HG03469 (cell line): Measurements from ENCODE around the gene DDX42.
"Not testable (repeated sequence)": the region's sequence is repeated elsewhere in the genome, so short reads cannot be mapped to it uniquely, and the experiment has no call there.

Experiments
- ATAC-seq: cut with Tn5 transposase; IDR thresholded peaks from one replicate; pipeline ENCODE4 v1.9.1; 2021; ENCODE audit warnings: mild to moderate bottlenecking, moderate library complexity, moderate number of reproducible peaks; ENCODE audit not compliant: unreplicated experiment

DDX42 gene

DNA sequence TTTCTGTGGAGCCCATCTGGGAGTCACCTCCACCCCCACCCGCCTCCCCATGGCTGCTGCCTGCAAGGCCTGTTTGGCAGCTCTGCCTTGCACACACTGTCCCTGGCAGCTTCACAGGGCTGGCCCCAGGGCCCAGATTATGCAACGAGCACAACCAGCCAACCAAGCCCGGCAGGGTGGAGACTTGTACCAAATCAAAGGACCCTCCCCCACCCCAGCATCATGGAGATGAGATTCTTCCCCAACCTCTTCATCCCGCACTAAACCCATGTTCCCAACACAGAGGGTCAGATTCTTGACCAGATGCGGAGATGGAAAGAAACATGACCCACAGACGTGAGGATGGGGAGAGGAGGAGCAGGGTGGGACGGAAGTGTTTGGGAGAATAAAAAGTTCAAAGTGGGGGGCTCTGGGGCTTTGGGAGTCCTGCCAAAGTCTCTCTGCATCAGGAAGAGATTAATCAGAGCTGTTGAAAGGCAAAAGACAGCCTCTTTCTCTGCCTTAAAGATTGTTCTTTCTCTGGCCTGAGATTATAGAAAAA is 64.7 kb downstream of the DDX42 start:
- no peak for ATAC-seq

GRCh38 chr17:63840591-63841349 is 66.8 kb downstream of the DDX42 start:
- no peak for ATAC-seq

- ATAC-seq, result no peak
These were observed 67.6 kb downstream of the DDX42 start for GRCh38 chr17:63841350-63842172.

- peak; percentile 11 for ATAC-seq
These were observed 68.2 kb downstream of the DDX42 start for GRCh38 chr17:63842173-63842539.

DNA sequence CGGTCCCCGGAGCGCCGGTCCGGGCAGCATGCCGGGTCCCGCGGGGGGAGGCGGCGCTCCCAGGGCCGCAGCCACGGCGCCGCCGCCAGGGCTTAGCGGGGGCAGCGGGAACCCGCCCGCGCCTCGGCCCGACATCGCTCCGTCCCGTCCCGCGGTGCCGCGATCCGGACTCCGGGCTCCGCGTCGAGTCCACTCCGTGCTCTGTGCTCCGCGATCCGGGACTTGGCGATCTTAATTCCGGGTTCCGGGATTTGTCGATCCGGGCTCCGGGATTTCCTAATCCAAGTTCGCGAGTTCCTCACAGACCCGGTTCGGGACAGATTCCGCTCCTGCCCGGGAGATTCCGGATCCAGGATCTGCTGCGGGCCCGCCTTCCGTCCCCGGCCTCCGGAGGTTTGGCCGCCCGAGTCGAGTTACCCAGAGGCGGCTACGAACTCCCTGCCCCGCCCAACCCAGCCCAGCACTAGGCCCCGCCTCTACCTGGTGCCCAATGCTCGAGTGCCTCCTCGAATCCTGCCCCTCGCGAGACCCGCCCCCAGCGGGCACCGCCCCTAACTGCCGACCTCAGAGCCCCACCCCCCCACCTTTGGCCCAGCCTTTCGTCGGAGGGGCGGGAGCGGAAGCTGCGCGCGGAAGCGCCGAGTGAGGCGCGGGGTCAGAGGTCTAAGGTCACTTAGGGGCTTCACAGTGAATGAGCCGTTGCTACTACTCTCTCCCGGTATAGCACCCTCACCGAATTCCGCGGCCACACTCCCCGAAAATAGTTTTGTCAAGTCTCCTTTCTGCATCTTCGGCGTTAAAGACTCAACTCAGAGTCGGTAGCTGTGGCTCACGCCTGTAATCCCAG is 68.8 kb downstream of the DDX42 start, which contains the start of gene SMARCD2:
Gene SMARCD2 (minus strand): TSS at position 146 of the 847 bp plus-strand sequence. CDS start 11 bp downstream, at position 135.
- ATAC-seq, result peak; percentile 51

DNA sequence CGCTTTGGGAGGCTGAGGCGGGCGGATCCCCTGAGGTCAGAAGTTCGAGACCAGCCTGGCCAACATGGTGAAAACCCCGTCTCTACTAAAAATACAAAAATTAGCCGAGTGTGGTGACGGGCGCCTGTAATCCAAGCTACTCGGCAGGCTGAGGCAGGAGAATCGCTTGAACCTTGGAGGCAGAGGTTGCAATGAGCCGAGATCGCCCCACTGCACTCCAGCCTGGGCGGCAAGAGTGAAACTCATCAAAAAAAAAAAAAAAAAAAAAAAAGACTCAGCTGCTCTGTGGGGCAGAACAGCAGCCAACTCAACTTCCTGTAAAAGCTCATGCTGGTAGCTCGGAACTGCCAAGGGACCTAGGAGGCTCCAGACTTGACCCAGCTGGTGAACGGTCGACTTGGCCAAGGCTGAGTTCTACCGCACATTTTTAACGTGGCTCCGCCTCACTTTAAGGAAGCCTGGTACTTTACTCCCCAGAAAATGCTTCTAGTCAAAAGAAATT is 69.5 kb downstream of the DDX42 start:
- not testable (repeated sequence) for ATAC-seq

DNA sequence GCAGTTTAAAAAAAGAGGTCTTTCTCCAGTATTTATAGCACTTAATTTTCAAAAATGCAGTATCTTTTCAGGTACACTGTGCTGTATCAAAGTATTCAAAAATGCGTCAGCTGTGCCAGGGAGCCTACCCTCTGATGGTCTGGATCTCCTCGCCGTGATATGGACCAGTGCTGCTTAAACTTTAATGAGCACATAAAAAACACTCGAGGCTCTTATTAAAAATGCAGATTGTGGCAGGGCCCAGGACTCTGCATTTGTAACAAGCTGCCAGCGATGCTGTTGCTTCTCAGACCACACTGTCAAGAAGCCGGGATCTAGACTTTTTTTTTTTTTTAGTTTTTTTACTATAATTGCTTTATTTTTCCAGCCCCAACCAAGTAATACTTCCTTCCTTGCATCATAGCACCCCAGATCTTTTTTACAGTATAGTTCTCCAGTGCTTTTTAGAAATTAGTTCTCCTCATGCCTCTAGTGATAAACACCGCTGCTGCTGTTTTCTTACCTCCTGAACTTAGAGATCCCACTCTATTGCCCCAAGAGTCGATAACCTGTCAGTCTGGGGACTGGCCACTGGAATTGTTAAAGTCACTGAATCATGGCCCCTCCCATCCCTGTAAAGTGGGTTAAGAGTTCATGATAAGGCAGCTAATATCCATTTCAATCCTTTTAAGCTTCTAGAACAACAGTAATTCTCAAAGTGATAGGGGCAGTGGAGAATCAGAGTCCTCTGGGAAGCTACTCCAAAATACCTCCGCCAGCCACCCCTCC is 70.1 kb downstream of the DDX42 start:
- no peak for ATAC-seq

- no peak for ATAC-seq
These were observed 71.5 kb downstream of the DDX42 start for GRCh38 chr17:63845509-63845908.

DNA sequence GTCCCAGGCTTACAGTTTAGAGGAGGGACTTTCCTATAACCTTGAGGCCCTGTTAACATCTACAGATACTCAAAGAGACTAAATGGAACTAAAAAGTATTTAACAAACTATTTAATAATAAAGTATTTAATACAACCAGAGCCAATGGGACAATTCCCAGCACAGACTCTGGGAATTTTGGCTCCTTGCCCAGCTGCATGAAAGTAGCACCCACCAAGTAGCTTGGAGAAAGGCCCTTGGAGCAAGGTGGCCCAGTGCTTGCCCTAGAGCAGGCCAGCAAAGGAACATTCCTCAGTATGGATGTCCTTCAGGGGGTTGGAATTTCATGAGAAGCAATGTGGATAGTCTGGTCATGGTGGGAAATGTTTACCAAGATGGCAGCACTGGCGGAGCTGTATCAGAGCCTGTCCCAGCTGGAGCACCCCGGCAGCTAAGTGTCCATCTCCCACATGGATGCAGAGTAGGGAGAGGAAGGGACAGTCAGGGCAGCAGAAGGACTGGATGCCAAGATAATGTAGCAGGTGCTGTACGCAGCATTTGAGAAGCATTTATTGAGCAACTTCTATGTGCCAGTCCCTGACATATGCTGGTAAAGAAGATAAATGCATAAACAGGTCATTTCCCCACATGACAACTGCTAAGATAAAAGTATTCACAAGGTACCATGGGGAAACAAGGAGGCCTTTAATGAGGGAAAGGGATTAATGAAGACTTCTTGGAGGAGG is 73.7 kb downstream of the DDX42 start:
- ATAC-seq, result no peak

DNA sequence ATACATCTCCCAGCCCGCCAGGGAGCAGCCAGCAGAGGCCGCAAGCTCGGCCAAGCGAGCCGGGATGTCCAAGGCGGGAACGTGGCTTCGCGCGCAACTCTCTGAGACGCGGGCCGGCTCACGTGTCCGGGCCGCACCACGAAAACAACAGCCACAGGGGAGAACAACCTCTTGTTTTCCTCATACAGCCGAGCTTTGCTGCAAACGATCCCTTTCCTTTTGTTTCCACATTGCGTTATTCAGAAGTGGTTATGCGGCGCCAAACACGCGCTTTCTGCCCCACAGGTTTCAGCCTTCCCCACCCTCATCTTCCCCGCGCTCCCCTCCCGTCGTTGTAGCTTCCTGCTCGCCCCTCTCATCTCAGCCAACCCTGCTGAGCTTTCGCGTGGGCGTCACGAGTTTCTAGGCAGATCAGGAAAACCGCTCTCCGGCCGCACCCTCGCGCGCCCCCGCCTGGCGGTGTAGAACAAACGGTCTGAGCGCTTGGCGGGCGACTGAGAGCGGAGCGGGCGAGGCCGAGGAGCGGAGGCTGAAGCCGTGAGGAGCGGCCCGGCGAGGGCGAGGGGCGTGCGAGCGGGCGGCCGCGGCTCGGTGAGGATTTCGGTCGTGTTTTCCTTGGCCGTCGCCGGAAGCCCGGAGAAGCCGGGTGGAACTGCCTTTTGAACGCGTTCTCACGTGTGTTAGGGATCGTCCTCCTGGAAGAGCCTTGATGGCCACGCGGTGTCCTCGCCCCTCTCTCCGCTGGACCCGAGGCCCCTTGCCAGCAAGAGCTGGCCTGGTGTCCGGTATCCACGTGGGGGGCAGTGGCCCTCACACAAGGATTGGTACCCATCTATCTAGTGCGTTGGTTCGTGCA is 75.1 kb downstream of the DDX42 start:
- ATAC-seq, result peak; percentile 57

GRCh38 chr17:63850401-63850800 is 76.4 kb downstream of the DDX42 start:
- ATAC-seq, result no peak

- ATAC-seq, result no peak
These were observed 79.3 kb downstream of the DDX42 start for GRCh38 chr17:63853260-63853659.

- no peak for ATAC-seq
These were observed 80.7 kb downstream of the DDX42 start for GRCh38 chr17:63854709-63855108.

DNA sequence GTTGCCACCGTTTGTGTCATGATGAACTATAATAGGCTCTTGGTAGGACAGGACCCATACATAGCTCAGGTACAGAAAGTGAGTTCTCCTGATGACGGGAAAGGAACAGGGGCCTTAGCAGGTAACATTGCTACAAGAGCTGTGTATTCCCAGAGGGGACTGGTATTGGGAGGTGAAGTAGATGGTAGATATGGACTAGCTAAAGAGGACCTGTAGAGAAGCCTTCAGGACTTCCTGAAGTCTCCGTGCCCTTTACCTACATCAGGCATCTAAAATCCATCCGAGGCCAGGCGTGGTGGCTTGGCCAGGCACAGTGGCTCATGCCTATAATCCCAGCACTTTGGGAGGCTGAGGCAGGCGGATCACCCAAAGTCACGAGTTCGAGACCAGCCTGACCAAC is 81.2 kb downstream of the DDX42 start:
- ATAC-seq, result no peak

- ATAC-seq, result not testable (repeated sequence)
These were observed 82.5 kb downstream of the DDX42 start for GRCh38 chr17:63856425-63856824.

DNA sequence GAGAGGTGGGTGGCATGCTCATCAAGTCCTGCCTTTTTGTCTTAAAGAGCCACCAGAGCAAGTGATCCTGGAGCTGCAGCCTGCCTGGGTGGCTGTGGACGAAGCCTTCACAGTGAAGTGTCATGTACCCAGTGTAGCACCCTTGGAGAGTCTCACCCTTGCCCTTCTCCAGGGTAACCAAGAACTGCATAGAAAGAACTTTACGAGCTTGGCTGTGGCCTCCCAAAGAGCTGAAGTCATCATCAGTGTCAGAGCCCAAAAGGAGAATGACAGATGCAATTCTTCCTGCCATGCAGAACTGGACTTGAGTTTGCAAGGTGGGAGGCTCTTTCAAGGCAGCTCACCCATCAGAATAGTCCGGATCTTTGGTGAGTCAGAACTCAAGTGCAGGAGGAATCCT is 85.3 kb downstream of the DDX42 start:
- no peak for ATAC-seq

- not testable (repeated sequence) for ATAC-seq
These were observed 92.7 kb downstream of the DDX42 start for GRCh38 chr17:63866625-63867024.
